Fibroblast of skin of right biceps (primary cell): ENCODE data around the gene TYMP.

Source experiments
- DNase-seq: peaks from one replicate; pipeline ENCODE4 v3.0.0-alpha.2; 2013

TYMP gene, protein sequence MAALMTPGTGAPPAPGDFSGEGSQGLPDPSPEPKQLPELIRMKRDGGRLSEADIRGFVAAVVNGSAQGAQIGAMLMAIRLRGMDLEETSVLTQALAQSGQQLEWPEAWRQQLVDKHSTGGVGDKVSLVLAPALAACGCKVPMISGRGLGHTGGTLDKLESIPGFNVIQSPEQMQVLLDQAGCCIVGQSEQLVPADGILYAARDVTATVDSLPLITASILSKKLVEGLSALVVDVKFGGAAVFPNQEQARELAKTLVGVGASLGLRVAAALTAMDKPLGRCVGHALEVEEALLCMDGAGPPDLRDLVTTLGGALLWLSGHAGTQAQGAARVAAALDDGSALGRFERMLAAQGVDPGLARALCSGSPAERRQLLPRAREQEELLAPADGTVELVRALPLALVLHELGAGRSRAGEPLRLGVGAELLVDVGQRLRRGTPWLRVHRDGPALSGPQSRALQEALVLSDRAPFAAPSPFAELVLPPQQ

DNA sequence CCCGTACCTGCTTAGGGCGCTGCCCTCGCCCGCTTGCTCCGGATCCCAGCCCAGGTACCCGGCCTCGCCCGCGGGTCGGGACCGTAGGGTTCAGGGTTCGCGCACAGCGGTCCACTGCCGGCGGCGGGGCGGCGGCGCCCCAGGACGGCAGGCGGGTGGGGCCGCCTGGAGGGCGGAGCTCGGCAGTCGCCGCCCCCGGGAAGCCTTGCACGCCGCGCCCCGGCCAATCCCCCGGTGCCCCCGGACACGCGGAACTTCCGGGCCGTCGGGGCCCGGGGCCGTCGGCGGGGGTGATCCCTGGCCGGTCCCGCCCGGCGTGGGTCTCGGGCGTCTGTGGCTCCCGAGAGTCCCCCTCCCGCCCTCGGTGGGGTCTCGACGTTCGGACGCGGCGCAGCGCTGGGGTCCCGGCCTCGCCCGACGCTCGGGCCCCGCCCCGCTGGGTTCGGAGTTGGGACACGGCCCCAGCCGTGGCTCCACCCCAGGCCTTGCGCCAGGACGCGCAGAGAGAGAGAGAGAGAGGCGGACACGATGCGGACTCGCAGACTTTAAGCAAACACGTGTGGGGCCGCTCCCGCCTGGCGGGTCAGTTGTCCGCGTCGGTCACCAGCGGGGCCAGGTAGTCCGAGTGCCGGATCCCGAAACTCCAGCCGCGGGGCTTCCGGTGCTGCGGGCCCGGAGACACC is at the start of gene TYMP:
TSS of gene TYMP (minus strand) at position 116 of the 683 bp plus-strand sequence. CDS start 303 bp downstream, outside the sequence.
- DNase-seq = peak; percentile 61

GRCh38 chr22:50578776-50579310 is 49.0 kb upstream of the TYMP start:
- no peak for DNase-seq

DNA sequence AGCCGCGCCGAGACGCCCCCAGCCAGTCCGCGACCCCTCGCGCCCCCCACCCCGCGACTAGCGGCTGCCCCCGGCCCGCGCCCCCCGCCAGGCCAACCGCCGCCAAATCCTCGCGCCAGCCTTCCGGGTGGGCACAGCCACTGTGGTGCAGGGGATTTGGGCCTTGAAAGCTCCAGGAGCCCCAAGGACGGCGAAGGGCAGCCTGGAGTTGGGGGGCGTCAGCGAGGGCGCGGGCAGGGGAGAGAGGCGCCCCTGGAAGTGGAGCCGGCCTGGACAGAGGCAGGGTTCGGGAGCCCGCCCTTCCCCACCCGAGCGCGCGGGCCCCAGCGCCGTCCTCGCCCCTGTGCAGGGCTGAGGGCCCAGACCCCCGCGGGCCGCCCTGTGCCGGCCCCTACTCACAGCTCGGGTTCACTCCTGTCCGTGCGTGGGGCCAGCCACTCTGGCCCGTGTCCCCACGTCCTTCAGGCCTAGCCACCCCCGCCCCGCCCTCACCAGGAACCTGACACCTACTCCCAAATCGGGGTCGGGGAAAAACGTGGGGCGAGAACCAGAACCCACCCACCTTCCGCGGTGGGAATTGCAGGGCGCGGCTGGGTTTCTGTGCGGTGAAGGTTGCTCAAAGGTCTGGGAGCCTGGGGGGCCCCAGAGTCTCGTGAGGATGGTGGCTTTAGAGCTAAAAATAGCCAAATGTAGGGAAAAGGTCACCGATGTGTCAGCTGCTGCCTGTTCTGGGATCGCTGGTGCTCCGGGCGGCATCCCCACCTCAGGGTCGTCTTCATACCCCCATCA is 48.4 kb upstream of the TYMP start, which contains the start of gene CPT1B:
TSS of gene CPT1B (minus strand) at position 441 of the 789 bp plus-strand sequence. CDS start 512 bp downstream, outside the sequence.
- peak; percentile 48 for DNase-seq

GRCh38 chr22:50577697-50577986 is 47.8 kb upstream of the TYMP start:
- no peak for DNase-seq

DNA sequence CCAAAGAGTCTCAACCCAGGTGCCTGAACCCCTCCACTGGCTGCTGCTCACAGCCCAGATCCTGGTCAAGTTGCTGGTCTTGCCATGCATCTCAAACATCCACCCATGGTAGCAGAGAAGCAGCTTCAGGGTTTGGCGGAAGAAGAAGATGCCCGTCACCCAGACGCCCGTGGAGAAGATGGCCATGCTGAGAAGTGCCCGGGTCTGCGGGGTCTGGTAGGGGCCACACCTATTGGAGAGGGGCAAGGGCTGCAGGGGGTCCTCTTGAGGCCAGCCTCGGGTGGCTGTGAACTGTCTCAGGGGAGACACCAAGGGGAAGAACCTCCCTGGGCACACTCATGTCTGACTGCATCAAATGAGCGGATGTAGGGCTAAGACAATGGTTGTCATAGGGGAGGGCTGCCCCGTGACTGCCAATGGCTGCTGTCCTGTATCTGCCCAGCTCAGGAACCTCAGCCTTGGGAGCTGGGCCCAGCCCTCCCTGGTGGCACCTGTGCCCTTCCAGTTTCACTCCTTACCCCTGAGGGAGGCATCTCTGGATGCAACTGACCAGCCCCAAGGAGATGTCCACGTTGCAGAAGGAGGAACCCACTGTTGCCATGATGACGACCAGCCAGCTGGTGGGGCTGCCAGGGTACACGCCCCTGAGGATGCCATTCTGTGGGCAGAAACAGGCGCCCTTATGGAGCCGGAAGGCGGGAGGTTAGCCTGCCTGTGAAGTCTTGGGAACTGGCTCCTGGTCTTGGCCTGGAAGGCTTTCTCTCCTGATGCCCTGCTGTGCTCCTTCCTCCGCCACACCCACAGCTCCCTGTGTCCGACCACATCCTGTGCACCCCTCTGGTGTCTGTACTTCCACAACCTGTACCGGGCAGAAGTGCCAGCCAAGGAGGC is 47.2 kb upstream of the TYMP start:
- no peak for DNase-seq

DNA sequence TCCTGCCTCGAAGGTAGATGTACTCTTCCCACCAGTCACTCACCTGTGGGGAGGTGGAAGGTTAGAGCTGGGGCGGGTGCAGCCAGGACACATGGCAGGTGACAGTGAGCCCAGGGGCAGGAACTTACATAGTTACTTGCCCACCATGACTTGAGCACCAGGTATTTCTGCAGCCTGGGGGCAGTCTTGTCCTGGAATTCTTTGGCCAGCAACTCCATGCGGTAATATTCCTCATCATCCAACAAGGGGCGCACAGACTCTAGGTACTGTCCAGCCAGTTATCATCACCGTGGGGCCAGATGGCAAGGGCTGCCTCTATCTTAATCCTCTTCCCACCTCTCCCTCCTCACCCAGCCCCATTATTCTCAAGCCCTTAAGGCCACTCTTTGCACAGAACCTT is 46.3 kb upstream of the TYMP start:
- DNase-seq = peak; percentile 46

DNA sequence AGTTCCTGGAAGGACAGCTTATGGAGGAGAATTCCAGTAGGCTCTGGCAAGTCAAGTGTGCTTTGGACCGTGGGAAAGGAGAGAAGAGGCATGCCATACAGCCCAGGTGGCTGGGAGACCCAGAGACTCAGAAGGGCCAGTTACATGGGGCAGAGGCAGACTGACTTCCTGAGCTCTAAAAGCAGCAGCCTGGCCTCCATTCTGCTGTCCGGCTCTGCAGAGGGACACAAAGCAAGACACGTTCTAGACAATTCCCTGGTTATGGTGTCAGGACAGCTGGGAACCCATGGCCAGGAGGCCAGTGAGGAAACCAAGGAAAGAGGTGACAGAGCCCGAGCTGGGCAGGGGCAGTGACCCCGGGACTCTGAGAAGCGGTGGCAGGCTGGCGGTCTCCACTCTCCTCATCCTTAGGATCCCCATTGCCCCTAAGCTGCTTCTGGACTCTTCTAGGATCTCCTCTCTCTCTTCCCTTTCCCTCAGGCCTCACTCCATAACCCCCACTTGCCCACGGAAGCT is 45.7 kb upstream of the TYMP start:
- DNase-seq = no peak

GRCh38 chr22:50574383-50574755 is 44.6 kb upstream of the TYMP start:
- DNase-seq = no peak

- no peak for DNase-seq
These were observed 43.9 kb upstream of the TYMP start for GRCh38 chr22:50573491-50574382.

DNA sequence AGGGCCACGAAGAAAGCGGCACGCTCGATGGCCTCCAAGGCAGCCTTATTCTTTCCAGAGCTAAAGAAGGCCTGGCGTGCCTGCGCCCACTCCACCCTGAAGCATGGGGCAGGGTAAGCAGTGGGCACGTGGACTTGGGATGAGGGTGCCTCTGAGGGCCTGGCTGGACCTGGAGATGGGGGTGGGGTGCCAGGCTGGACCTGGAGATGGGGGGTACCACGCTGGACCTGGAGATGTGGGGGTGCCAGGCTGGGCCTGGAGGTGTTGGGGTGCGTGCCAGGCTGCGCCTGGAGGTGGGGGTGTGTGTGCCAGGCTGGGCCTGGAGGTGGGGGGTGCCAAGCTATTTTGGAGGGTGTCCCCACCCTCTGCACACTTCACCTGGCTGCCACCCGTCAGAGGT is 43.2 kb upstream of the TYMP start:
- DNase-seq = no peak

DNA sequence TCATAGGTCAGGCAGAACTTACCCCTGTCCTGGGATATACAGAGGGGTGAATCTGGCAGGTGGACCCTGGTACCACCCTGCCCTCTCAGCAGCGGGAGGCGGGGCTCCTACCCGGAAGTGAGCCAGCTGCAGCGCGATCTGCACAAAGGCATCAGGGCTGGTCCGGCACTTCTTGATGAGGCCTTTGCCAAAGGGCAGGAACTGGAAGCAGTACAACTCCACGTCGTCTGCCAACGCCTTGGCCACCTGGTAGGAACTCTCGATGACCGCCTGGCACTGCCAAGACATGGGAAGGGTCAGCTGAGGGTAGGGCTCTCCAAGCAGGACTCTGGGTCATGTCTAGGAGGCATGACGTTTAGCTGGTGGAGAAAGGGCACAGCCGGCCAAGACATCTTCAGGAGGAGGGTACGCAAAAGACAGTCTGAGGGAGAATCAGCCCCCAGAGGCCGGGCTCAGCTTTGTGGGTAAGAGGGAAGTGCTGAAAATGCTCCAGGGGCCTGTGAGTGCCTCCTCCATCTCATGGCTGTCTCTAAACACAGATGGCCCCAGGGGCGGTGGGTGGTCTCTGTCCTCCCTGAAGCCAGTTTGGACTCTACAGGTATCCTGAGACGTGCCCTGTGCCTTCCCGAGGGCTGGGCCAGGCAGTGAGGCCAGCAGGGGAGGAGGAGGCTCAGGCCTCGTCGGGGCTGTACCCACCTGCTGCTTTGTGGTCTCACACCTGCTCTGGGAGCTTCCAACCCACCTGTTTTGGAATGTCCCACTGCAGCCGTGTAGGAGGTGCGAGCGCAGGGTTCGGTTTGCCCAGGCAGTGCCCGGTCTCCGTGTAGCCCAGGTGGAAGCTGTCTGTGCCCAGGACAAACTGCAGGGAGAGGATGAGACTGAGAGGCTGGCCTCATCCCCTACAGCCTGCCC is 41.7 kb upstream of the TYMP start:
- DNase-seq = no peak

DNA sequence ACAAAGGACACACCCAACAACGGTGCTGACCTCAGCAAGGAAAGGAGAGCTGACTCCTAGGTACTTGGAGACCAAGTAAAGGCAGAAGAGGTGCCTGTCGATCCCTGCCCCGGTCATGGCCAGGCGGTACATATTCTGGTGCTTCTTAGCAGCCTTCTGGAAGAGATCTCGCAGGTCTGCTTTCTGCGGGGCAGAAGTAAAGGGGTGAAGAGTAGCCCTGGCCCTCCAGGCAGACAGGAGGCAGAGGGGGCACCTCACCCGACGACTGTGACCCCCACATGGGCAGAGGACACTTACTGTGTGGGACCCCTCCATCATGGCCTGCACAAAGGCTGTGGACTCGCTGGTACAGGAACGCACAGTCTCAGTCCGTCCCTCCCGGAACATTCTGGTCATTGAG is 41.0 kb upstream of the TYMP start:
- no peak for DNase-seq

DNA sequence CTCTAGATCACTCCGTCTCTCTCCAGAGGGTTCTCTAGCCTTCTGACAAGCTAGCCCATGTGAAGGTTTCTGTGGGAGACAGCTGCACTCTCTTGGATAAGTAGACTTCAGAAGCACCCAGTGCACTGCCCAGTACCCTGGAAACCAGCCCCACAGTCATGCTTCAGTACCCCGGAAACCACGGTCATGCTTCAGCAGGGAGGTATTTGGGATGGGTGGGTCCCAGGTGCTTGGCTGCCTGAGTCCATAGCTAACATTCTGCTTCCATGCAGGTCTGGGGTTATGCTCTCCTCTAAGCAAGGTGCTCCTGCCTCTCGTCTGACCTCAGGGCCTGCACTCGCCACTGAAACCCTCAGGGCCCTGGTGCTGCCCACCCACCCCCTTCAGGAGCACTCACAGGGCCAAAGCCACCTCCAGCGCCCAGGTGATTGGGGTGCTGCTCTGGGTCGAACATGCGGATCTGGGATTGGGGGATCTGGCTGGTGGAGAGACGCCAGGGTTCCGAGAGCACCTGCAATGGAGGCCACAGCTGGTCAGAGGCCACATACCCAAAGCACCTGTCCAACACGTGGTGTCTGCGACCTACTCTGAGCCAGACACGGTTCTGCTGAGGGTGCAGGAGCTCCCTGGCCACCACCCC is 40.2 kb upstream of the TYMP start:
- no peak for DNase-seq

DNA sequence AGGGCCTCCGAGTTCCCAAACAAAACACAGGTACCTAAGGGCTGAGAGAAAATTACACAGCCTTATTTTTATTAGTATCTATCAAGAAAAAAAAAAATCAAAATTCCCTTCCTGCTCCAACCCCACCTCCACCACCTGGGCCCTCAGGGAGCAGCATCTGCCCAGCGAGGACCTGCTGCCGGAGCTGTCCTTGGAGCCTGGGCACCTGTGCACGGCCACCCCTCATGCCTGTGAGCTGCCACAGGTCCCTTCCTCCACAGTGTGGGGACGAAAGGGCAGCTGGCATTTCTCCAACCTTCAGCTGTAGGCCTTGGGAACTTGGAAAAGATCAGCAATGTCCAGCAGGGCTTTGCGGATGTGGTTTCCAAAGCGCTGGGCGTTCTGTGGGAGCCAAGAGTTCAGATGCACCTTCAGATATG is 39.2 kb upstream of the TYMP start:
- DNase-seq = no peak

DNA sequence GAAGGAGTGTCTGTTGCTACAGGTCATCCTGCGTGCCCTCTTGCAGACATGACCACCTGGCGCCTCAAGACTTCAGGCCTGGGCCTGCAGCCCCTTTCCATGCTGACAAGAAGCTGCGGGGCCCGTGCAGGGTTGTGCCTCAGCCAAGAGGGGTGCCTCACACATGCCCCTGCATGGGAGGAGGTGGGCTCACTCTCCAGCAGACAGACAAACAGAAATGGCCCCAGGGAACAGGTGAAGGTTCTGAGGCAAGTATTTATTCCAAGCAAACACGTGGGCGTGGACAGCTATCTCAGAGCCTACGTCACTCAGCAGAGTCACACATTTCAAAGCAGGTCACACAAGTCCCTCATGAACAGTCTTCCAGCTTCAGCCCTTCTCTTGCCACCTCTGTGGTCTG is 38.8 kb upstream of the TYMP start:
- no peak for DNase-seq

- no peak for DNase-seq
These were observed 38.0 kb upstream of the TYMP start for GRCh38 chr22:50567721-50568252.

- DNase-seq = no peak
These were observed 34.5 kb upstream of the TYMP start for GRCh38 chr22:50564289-50564688.

- DNase-seq = no peak
These were observed 33.8 kb upstream of the TYMP start for GRCh38 chr22:50563413-50564160.
